Measurements from ENCODE around the gene STXBP6.
"Not testable (repeated sequence)": the region's sequence is repeated elsewhere in the genome, so short reads cannot be mapped to it uniquely, and the experiment has no call there.

The STXBP6 gene

GRCh38 chr14:24801024-24801423 is 248.9 kb downstream of the STXBP6 start:
- no peak for DNase-seq (ENCODE audit: low read depth)

DNA sequence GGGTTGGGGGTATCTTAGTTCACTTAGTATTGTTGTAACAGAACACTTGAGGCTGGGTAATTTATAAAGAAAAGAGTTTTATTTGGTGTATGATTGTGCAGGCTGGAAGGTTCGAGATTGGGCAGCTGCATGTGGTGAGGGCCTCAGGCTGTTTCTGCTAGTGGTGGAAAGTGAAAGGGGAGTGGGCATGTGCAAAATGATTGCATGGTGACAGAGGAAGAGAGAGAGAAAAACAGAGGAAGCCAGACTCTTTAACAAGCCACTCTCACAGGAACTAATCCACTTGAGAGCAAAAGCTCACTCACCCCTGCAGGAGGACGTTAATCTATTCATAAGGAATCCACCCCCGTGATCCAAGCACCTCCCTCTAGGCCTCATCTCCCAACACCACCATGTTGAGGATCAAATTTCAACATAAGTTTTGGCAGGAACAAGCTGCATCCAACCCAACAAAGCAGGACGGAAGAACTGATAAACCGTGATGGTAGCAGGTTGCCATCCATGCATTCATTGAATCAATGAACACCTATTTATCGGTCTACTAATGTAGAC is 251.0 kb downstream of the STXBP6 start:
- no peak for DNase-seq (ENCODE audit: low read depth)

DNA sequence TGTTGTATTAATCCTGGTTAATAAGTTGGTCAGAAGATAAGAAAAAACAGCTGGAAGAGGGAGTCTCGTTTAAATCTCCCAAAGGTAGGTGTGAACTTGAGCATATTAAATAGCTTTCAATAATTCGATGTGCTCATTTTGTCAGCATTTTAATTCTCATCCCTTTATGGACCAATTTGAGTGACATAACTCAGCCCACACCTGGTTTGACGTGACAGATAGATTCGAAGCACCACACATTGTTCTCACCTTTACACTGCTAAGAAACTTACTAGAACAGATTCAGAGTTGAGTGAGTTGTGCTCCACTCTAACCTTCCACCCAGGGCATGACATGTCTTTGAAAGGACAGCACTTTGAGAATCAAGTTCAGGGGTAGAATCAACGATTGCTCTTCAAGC is 254.5 kb downstream of the STXBP6 start:
- no peak for DNase-seq (ENCODE audit: low read depth)

DNA sequence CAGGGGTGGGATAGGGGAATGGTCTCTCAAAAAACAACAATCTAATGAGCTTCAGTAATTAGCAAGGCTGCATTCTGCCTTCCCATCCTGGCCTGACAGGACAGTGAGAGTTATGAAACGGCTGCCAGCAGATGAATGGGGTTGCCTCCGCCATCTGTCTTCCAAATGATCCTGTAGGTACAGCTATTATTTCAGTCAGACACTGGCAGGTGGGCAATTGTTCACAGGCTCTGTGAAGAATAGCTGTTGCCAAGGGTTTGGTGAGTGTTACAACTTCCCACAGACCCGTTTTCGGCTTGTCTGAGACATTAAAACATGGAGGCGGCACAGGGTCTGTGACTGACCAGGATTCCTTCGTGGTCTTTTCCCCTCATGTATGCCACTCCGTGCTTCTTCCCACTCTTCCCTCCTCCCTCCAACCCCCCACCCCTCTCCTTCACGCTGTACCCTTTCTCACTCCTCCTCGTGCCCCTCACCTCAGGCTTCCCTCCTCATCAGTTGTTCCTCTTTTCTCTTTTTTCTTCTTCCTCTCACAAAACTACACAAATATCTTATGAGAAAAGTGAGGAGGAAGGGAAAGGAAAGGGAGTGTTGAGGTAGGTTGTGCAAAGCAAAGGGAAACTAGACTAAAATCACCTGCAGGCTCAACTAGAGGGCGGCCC is 255.2 kb downstream of the STXBP6 start:
- DNase-seq (ENCODE audit: low read depth): no peak

DNA sequence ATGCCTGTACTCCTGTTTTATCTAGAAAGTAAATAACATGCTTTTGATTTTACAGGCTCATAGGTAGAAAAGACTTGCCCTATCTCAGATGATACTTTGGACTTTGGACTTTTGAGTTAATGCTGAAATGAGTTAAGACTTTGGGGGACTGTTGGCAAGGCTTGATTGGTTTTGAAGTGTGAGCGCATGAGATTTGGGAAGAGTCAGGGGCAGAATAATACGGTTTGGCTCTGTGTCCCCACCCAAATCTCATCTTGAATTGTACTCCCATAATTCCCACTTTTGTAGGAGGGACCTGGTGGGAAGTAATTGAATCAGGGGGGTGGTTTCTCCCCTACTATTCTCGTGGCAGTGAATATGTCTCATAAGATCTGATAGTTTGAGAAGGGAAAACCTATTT is 259.8 kb downstream of the STXBP6 start:
- no peak for DNase-seq (ENCODE audit: low read depth)

DNA sequence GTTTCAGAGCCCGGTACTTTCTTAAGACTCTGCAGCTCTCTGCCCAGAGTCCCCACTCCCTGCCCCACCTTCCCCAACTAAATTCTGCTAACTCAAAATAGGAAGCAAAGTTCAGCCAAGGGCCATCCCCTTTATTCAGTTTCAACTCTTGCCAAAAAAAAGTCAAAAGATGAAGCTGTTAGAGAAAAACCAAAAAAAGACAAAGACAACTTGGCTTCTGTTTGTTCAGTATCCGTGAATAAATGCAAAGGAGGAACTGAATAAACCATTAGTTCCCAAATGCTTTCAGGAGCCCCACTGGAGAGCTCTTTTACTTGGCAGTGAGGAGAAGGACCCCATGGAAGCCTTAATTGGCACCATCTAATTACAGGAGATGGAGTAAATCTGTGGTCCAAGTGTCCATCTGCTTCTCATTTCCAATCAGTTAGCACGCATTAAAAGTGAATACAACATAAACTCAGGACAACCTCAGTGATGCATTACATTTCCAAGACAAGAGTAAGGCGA is 260.5 kb downstream of the STXBP6 start:
- DNase-seq (ENCODE audit: low read depth): no peak

GRCh38 chr14:24785698-24786097 is 264.2 kb downstream of the STXBP6 start:
- DNase-seq (ENCODE audit: low read depth): no peak

- no peak for DNase-seq (ENCODE audit: low read depth)
These were observed 265.0 kb downstream of the STXBP6 start for GRCh38 chr14:24784981-24785380.

DNA sequence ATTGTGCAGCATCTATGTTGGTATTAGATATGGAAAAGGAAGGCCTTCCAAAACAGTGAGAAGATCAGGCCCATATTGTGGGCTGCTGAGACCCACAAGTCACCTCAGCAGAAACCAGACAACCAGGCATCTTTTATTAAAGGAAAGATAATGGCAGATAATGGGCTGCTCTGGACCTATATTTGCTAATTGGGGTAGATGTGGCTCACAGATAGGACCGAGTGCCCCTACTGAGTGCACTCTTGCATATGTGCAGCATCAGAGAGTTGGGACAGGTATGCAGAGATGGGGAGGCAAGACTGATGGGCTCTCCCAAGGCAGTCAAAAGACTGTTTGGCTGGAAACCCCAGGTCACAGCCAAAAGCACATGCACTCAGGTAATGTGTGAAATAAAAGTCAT is 266.2 kb downstream of the STXBP6 start:
- no peak for DNase-seq (ENCODE audit: low read depth)

GRCh38 chr14:24780281-24780680 is 269.7 kb downstream of the STXBP6 start:
- no peak for DNase-seq (ENCODE audit: low read depth)

DNA sequence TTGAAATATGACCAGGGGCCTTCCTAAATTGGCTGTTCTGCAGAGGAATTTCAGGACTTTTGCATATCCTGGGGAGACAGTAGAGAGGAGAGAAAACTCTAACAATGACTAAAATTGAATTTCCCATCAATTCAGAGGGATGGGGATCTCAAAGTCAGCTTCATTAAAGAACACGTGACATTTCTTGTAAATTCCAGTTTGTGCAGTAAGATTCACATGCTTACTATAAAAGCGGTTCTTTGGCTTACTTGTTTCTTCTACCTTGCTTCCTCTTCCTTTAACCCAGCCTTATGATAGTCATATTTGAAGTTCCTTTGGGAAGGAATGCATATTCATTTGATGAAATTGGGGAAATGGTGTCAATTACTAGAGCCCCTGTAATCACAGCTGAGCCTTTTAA is 272.3 kb downstream of the STXBP6 start:
- DNase-seq (ENCODE audit: low read depth): no peak

- DNase-seq (ENCODE audit: low read depth): no peak
These were observed 274.0 kb downstream of the STXBP6 start for GRCh38 chr14:24775950-24776349.

- DNase-seq (ENCODE audit: low read depth): no peak
These were observed 275.6 kb downstream of the STXBP6 start for GRCh38 chr14:24774187-24774915.

DNA sequence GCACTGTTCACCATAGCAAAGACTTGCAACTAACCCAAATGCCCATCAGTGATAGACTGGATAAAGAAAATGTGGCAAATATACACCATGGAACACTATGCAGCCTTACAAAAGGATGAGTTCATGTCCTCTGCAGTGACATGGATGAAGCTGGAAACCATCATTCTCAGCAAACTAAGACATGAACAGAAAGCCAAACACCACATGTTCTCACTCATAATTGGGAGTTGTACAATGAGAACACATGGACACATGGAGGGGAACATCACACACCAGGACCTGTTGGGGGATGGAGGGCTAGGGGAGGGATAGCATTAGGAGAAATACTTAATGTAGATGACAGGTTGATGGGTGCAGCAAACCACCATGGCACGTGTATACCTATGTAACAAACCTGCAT is 276.4 kb downstream of the STXBP6 start:
- DNase-seq (ENCODE audit: low read depth): not testable (repeated sequence)

DNA sequence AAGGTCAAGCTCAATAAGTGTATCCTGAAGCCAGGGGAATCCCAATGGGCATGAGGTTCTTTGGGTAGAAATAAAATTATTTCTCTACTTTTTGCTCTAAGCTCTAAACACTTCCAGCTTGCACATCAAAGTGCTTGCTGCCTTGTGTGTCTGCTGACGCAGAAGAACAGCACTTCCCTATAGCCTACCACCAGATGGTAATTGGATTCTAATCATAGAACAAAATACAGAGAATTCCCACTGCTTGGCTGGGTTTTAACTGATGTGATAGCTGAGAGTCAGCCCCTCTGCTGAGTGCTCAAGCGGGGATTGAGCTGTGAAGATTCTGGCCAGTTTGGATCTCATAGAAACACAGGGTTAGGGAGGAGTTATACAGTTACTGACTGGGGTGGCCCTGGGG is 283.5 kb downstream of the STXBP6 start:
- no peak for DNase-seq (ENCODE audit: low read depth)

- DNase-seq (ENCODE audit: low read depth): no peak
These were observed 288.8 kb downstream of the STXBP6 start for GRCh38 chr14:24761141-24761540.
